Measurements from ENCODE around the gene TCTN2.

DNA sequence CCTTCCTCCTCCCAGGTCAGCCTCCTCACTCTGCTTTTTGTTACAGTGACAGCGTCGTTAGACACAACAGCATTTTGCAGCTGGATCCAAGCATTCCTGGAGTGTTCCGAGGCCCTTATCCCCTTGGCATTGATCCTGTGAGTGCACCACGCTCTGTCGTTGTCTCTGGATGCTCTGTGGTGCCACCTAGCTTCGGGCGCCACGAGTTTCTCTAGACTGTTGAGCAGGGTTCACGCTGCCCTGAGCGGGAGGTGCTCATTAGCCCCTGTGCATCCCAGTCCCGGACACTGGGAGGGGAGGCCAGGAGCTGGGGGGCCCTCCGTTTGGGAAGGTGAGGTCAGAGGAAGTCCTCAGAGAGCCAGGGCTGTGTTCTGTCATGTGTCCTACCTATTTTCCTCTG, 73.9 kb downstream of the TCTN2 start:
- TF ChIP-seq, protein P1, sequence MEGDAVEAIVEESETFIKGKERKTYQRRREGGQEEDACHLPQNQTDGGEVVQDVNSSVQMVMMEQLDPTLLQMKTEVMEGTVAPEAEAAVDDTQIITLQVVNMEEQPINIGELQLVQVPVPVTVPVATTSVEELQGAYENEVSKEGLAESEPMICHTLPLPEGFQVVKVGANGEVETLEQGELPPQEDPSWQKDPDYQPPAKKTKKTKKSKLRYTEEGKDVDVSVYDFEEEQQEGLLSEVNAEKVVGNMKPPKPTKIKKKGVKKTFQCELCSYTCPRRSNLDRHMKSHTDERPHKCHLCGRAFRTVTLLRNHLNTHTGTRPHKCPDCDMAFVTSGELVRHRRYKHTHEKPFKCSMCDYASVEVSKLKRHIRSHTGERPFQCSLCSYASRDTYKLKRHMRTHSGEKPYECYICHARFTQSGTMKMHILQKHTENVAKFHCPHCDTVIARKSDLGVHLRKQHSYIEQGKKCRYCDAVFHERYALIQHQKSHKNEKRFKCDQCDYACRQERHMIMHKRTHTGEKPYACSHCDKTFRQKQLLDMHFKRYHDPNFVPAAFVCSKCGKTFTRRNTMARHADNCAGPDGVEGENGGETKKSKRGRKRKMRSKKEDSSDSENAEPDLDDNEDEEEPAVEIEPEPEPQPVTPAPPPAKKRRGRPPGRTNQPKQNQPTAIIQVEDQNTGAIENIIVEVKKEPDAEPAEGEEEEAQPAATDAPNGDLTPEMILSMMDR (conservative IDR thresholded peaks at IDR 0.05; ENCODE audit: low read depth, low read length), result no peak
- TF ChIP-seq, protein P2, sequence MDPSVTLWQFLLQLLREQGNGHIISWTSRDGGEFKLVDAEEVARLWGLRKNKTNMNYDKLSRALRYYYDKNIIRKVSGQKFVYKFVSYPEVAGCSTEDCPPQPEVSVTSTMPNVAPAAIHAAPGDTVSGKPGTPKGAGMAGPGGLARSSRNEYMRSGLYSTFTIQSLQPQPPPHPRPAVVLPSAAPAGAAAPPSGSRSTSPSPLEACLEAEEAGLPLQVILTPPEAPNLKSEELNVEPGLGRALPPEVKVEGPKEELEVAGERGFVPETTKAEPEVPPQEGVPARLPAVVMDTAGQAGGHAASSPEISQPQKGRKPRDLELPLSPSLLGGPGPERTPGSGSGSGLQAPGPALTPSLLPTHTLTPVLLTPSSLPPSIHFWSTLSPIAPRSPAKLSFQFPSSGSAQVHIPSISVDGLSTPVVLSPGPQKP (IDR thresholded peaks at IDR 0.05; ENCODE audit: borderline replicate concordance, low read depth, low read length), result no peak
- TF ChIP-seq POLR2A (IDR thresholded peaks at IDR 0.05; ENCODE audit: low read depth, low read length), result no peak
- TF ChIP-seq USF2 (IDR thresholded peaks at IDR 0.05; ENCODE audit: low read depth, low read length), result no peak
- no peak for TF ChIP-seq SMC3 (IDR thresholded peaks at IDR 0.05; ENCODE audit: low read depth, low read length)
- TF ChIP-seq MAZ (IDR thresholded peaks at IDR 0.05; ENCODE audit: borderline replicate concordance, low read depth, low read length), result no peak
- no peak for TF ChIP-seq RAD21 (IDR thresholded peaks at IDR 0.05; ENCODE audit: low read length)

Data from IMR-90 (cell line).